RWPE2 (cell line): ENCODE data around the gene CSNK1G2.

ENCODE experiments used
- ATAC-seq: fragments of 200-7000 bp; cut with Tn5 transposase; 3 replicates; pipeline ENCODE4 v1.9.1; 2021; ENCODE audit warnings: low read depth
- DNase-seq: peaks from one replicate; pipeline ENCODE4 v3.0.0-alpha.2; 2020; ENCODE audit warnings: low spot score
- H3K27ac ChIP-seq: fragments of 450-650 bp; 2 replicates; pipeline ENCODE4 v1.5.1; 2017; ENCODE audit warnings: mild to moderate bottlenecking; ENCODE audit not compliant: poor library complexity, severe bottlenecking
- H3K27me3 ChIP-seq: fragments of 250-450 bp; sonication (Bioruptor Pico); 2 replicates; pipeline ENCODE4 v1.5.1; 2021; ENCODE audit warnings: mild to moderate bottlenecking, moderate library complexity; ENCODE audit not compliant: insufficient read depth, poor library complexity, severe bottlenecking
- H3K36me3 ChIP-seq: fragments of 250-450 bp; sonication (Bioruptor Pico); 2 replicates; pipeline ENCODE4 v1.5.1; 2020; ENCODE audit warnings: low read depth, mild to moderate bottlenecking, moderate library complexity
- H3K4me1 ChIP-seq: fragments of 250-450 bp; sonication (Bioruptor Pico); 2 replicates; pipeline ENCODE4 v1.5.1; 2021; ENCODE audit warnings: mild to moderate bottlenecking, moderate library complexity; ENCODE audit not compliant: insufficient read depth, poor library complexity, severe bottlenecking
- H3K4me3 ChIP-seq: fragments of 250-450 bp; sonication (Bioruptor Pico); 2 replicates; pipeline ENCODE4 v1.5.1; 2021; ENCODE audit warnings: mild to moderate bottlenecking, moderate library complexity; ENCODE audit not compliant: severe bottlenecking
- H3K9me3 ChIP-seq: fragments of 250-450 bp; sonication (Bioruptor Pico); 2 replicates; pipeline ENCODE4 v1.5.1; 2021; ENCODE audit warnings: mild to moderate bottlenecking, moderate library complexity; ENCODE audit not compliant: severe bottlenecking
- CTCF ChIP-seq: fragments of 450-650 bp; IDR thresholded peaks from one replicate; pipeline ENCODE4 v1.5.1; 2017; ENCODE audit warnings: mild to moderate bottlenecking, moderate library complexity; ENCODE audit not compliant: poor library complexity, severe bottlenecking

The CSNK1G2 gene

GRCh38 chr19:1925544-1925943 is 15.4 kb upstream of the CSNK1G2 start:
- DNase-seq: no peak
- no peak for TF ChIP-seq CTCF
- peaks cover 18% of the 10 kb centered on the region for H3K36me3 ChIP-seq
- no peak for ATAC-seq
- no peak overlapping the region for H3K27ac ChIP-seq
- no peaks in the 10 kb centered on the region for H3K4me1 ChIP-seq
- H3K27me3 ChIP-seq: no peaks in the 10 kb centered on the region
- no peak overlapping the region for H3K4me3 ChIP-seq
- H3K9me3 ChIP-seq: no peaks in the 10 kb centered on the region

- H3K4me3 ChIP-seq: peak overlapping the region; percentile 21
- no peak overlapping the region for H3K27ac ChIP-seq
- ATAC-seq: peak; percentile 81
These were observed 11.8 kb upstream of the CSNK1G2 start for GRCh38 chr19:1929021-1929742.

DNA sequence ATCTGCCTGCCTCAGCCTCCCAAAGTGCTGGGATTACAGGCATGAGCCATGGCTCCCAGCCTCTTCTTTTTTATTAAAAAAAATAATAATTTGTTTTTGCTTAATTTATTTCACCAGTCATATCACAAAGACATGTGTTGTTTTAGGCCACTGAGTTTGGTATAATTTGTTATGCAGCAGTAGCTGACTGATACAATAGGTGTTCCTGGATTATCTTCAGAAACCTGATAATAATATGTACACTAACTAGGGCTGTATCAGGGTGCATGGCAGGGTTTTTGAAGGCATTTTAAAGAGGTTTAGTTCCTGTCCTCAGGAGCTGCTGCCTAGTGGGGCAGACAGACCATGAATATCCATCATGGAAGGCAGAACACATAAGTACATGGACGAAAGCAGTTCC is 9.5 kb upstream of the CSNK1G2 start:
- no peak overlapping the region for H3K4me3 ChIP-seq
- no peaks in the 10 kb centered on the region for H3K4me1 ChIP-seq
- H3K36me3 ChIP-seq: no peaks in the 10 kb centered on the region
- no peaks in the 10 kb centered on the region for H3K27me3 ChIP-seq
- H3K27ac ChIP-seq: no peak overlapping the region
- DNase-seq (no peak), ATAC-seq (no peak)
- no peak for TF ChIP-seq CTCF
- H3K9me3 ChIP-seq: peaks cover 3% of the 10 kb centered on the region

More at GRCh38 chr19:1929021-1929742, 11.8 kb upstream of the CSNK1G2 start:
- peak; percentile 66 for DNase-seq
- no peaks in the 10 kb centered on the region for H3K4me1 ChIP-seq
- peaks cover 3% of the 10 kb centered on the region for H3K9me3 ChIP-seq
- H3K27me3 ChIP-seq: no peaks in the 10 kb centered on the region
- 0 out of 2 replicates have a peak, but pooled peaks cover 3% of the 10 kb centered on the region for H3K36me3 ChIP-seq
- peak; percentile 85 for TF ChIP-seq CTCF

GRCh38 chr19:1932395-1932794 is 8.6 kb upstream of the CSNK1G2 start:
- ATAC-seq: no peak
- no peak for DNase-seq
- H3K27ac ChIP-seq: no peak overlapping the region
- peaks cover 3% of the 10 kb centered on the region for H3K9me3 ChIP-seq
- no peaks in the 10 kb centered on the region for H3K4me1 ChIP-seq
- no peaks in the 10 kb centered on the region for H3K36me3 ChIP-seq
- H3K27me3 ChIP-seq: no peaks in the 10 kb centered on the region
- no peak for TF ChIP-seq CTCF
- no peak overlapping the region for H3K4me3 ChIP-seq

- H3K4me3 ChIP-seq: no peak overlapping the region
- DNase-seq (no peak), ATAC-seq (no peak)
- H3K27ac ChIP-seq: no peak overlapping the region
- no peaks in the 10 kb centered on the region for H3K4me1 ChIP-seq
- H3K27me3 ChIP-seq: no peaks in the 10 kb centered on the region
- no peak for TF ChIP-seq CTCF
- peaks cover 3% of the 10 kb centered on the region for H3K9me3 ChIP-seq
- no peaks in the 10 kb centered on the region for H3K36me3 ChIP-seq
These were observed 7.7 kb upstream of the CSNK1G2 start for GRCh38 chr19:1933244-1933643.
